ENCODE measurements around the gene IGF1.

GRCh38 chr12:102394200-102394599, 86.2 kb downstream of the IGF1 start:
- TF ChIP-seq TEAD2 (tag; IDR thresholded peaks at IDR 0.05) (no peak), CBX3 (IDR thresholded peaks at IDR 0.05; ENCODE audit: borderline replicate concordance in 1 of 2, low read length in 2 of 2) (no peak), SIN3B (IDR thresholded peaks at IDR 0.05; ENCODE audit: low read depth) (no peak), ZKSCAN8 (CRISPR knock-in tag; IDR thresholded peaks at IDR 0.05) (no peak), ELK1 (CRISPR knock-in tag; IDR thresholded peaks at IDR 0.05) (no peak), BHLHE40 (IDR thresholded peaks at IDR 0.05; ENCODE audit: low read length) (no peak), TAF9B (IDR thresholded peaks at IDR 0.05; ENCODE audit: partially characterized antibody) (no peak), POLR2AphosphoS5 (IDR thresholded peaks at IDR 0.05; ENCODE audit: control insufficient read depth, insufficient read depth, low read depth, low read length) (no peak), ZNF347 (CRISPR knock-in tag; IDR thresholded peaks at IDR 0.05; ENCODE audit: low read depth) (no peak), ZBTB1 (CRISPR knock-in tag; IDR thresholded peaks at IDR 0.05; ENCODE audit: borderline replicate concordance, low read depth) (no peak), CTCF (IDR thresholded peaks at IDR 0.05 in 2 of 3, conservative IDR thresholded peaks at IDR 0.05 in 1 of 3; ENCODE audit: insufficient read depth in 2 of 3, low read depth in 1 of 3, low read length in 3 of 3) (no peak), YY1 (IDR thresholded peaks at IDR 0.05; ENCODE audit: borderline replicate concordance in 1 of 3, control insufficient read depth in 1 of 3, extremely low read depth in 1 of 3, insufficient read depth in 3 of 3, insufficient read length in 1 of 3, insufficient replicate concordance in 2 of 3, low read depth in 1 of 3, low read length in 2 of 3) (no peak), SAP30 (IDR thresholded peaks at IDR 0.05; ENCODE audit: borderline replicate concordance, insufficient read depth, low read depth, low read length, poor library complexity, severe bottlenecking) (no peak), SRF (CRISPR knock-in tag; IDR thresholded peaks at IDR 0.05) (no peak)

Data from K562 (cell line).